HUES64 (cell line): ENCODE results near the gene KPNA6.
"Not testable (repeated sequence)": the region's sequence is repeated elsewhere in the genome, so short reads cannot be mapped to it uniquely, and the experiment has no call there.

Experiments used
- H3K27ac ChIP-seq: 2 replicates; pipeline ENCODE4 v1.7.0; 2013; ENCODE audit warnings: low read depth, low read length, inconsistent platforms
- H3K27me3 ChIP-seq: 2 replicates; pipeline ENCODE4 v1.6.1; 2013; ENCODE audit warnings: mild to moderate bottlenecking, low read length; ENCODE audit not compliant: insufficient read depth
- H3K36me3 ChIP-seq: 2 replicates; pipeline ENCODE4 v1.6.1; 2013; ENCODE audit warnings: mild to moderate bottlenecking, low read length; ENCODE audit not compliant: insufficient read depth
- H3K4me1 ChIP-seq: 2 replicates; pipeline ENCODE4 v1.6.1; 2013; ENCODE audit warnings: mild to moderate bottlenecking, low read length, moderate library complexity; ENCODE audit not compliant: insufficient read depth
- H3K4me3 ChIP-seq: 2 replicates; pipeline ENCODE4 v1.5.1; 2013; ENCODE audit warnings: mild to moderate bottlenecking, low read length, moderate library complexity
- H3K9ac ChIP-seq: 2 replicates; pipeline ENCODE4 v1.6.1; 2013; ENCODE audit warnings: mild to moderate bottlenecking, low read depth, low read length
- H3K9me3 ChIP-seq: 2 replicates; pipeline ENCODE4 v1.6.1; 2013; ENCODE audit warnings: low read depth, low read length; ENCODE audit not compliant: insufficient read depth
- WGBS: fragments of 150-250, 120-280 bp; methylation state at CpG from one replicate; pipeline ENCODE4 v1.1.7; 2013; ENCODE audit warnings: missing lambda C conversion rate; 5-methylcytosine and 5-hydroxymethylcytosine counted together

The KPNA6 gene

DNA sequence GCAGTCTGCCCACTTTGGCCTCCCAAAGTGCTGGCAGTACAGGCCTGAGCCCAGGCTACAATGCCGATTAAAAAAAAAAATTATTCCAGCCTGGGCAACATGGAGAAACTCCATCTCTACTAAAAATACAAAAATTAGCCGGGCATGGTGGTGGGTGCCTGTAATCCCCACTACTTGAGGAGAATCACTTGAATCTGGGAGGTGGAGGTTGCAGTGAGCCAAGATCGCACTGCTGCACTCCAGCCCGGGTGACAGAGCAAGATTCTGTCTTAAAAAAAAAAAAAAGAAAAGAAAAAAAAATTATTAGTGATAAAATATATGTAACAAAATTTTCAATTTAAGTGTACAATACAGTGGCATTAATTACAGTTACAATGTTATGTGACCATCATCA is 35.4 kb downstream of the KPNA6 start:
- WGBS = 100% methylated on average over 3 of the region's 4 CpGs
- H3K36me3 ChIP-seq, H3K27me3 ChIP-seq, H3K9ac ChIP-seq, H3K27ac ChIP-seq, H3K9me3 ChIP-seq, H3K4me3 ChIP-seq, H3K4me1 ChIP-seq: not testable (repeated sequence)

DNA sequence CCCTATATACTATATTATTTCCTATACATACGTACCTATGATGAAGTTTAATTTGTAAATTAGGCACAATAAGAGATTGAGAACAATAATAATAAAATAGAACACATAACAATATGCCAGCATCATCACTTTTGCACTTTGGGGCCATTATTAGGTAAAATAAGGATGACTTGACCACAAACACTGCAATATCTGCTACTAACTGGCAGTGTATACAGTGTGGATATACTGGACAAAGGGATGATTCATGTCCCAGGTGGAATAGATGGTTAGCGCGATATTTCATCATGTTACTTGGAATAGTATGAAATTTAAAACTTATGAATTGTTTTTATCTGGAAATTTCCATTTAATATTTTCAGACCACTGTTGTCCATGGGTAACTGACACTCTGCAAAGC is 36.2 kb downstream of the KPNA6 start:
- H3K36me3 ChIP-seq = no peaks in the 10 kb centered on the region
- 100% methylated on average over 2 of the region's 3 CpGs for WGBS
- no peak overlapping the region for H3K4me3 ChIP-seq

DNA sequence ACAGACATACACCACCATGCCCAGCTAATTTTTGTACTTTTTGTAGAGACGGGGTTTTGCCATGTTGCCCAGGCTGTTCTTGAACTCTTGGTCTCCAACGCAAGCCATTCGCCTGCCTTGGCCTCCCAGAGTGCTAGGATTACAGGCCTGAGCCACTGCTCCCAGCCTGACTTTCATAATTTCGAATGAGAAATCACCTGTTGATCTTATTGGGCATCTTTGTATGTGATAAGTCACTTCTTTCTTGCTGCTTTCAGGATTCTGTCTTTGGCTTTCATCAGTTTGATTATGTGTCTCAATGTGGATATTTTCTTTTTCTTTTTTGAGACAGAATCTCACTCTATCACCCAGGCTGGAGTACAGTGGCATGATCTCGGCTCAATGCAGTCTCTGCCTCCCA is 39.9 kb downstream of the KPNA6 start:
- 96% methylated on average over 5 of the region's 5 CpGs for WGBS

More for the DNA sequence above, 36.2 kb downstream of the KPNA6 start:
- H3K4me1 ChIP-seq = no peaks in the 10 kb centered on the region; the same call in 1 of the 2 replicates
- H3K9ac ChIP-seq = no peak overlapping the region
- no peaks in the 10 kb centered on the region for H3K9me3 ChIP-seq
- no peak overlapping the region for H3K27ac ChIP-seq
- no peaks in the 10 kb centered on the region for H3K27me3 ChIP-seq

DNA sequence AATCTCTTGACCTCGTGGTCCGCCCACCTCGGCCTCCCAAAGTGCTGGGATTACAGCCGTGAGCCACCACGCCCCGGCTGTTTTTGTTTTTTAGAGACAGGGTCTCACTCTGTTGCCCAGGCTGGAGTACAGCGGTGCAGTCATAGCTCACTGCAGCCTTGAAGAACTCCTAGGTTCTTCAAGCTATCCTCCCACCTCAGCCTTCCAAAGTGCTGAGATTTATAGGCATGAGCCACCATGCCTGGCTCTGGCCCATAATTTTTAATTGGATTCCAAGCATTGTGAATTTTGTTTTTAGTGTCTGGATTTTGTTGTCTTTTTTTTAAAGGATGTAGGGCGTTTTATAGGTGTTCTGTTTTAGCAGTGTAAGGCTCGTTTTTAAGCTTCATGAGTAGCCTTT is 43.0 kb downstream of the KPNA6 start:
- Histone ChIP-seq H3K4me1 (no peaks in the 10 kb centered on the region; the same call in 1 of the 2 replicates), H3K9me3 (no peaks in the 10 kb centered on the region), H3K27me3 (no peaks in the 10 kb centered on the region), H3K9ac (0 out of 2 replicates have a peak overlapping the region, but pooled peaks have one; percentile 3), H3K36me3 (no peaks in the 10 kb centered on the region), H3K27ac (no peak overlapping the region), H3K4me3 (no peak overlapping the region)
- WGBS = 91% methylated on average over 9 of the region's 9 CpGs

More for the DNA sequence above, 39.9 kb downstream of the KPNA6 start:
- H3K4me1 ChIP-seq, H3K27ac ChIP-seq, H3K27me3 ChIP-seq, H3K9ac ChIP-seq, H3K9me3 ChIP-seq, H3K4me3 ChIP-seq, H3K36me3 ChIP-seq: not testable (repeated sequence)

DNA sequence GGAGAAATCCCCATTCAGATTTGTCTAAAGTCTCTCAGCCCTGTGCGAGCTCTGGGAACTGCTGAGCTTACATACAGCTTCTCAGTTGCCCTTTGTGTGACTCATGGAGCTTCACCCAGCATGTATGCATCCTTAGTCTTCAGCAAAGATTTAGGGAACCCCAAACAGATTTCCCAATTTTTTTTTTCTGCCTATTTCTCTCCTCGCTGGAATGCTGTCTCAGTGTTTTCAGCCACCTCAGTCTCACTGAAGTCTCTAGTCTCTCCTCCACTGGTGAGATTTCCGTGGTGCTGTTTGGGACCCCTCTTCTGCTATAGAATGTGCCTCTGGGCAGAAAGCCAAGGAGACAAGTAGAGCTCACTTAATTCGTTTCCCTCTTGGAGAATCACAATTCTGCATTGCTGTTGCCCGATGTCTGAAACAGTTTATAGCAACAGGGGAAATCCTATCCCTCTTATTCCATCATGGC is 43.5 kb downstream of the KPNA6 start:
- Histone ChIP-seq H3K9me3 (no peaks in the 10 kb centered on the region), H3K27ac (no peak overlapping the region), H3K27me3 (no peaks in the 10 kb centered on the region), H3K36me3 (peaks cover 4% of the 10 kb centered on the region), H3K4me3 (no peak overlapping the region), H3K4me1 (no peaks in the 10 kb centered on the region; the same call in 1 of the 2 replicates), H3K9ac (0 out of 2 replicates have a peak overlapping the region, but pooled peaks have one; percentile 3)
- WGBS = 87% methylated on average over 5 of the region's 5 CpGs

DNA sequence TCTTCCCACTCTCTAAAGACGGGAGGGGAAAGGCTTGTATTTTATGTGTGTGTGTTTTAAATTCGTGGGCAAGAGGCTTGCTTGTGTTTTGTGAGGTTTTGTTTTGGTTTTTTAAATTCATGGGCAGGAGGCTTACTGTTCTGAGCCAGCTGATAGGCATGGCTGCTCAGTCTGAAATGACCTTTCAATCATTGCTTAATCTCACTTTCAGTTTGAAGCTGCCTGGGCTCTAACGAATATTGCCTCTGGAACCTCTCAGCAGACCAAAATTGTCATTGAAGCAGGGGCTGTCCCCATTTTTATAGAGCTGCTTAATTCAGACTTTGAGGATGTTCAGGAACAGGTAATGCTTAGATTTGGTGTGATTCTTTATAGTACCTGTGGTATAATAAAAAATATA is 51.3 kb downstream of the KPNA6 start:
- Histone ChIP-seq H3K4me3 (no peak overlapping the region), H3K9me3 (no peaks in the 10 kb centered on the region), H3K4me1 (no peaks in the 10 kb centered on the region), H3K27me3 (no peaks in the 10 kb centered on the region), H3K27ac (no peak overlapping the region), H3K9ac (no peak overlapping the region), H3K36me3 (peaks cover 77% of the 10 kb centered on the region)
- 93% methylated on average over 3 of the region's 3 CpGs for WGBS

DNA sequence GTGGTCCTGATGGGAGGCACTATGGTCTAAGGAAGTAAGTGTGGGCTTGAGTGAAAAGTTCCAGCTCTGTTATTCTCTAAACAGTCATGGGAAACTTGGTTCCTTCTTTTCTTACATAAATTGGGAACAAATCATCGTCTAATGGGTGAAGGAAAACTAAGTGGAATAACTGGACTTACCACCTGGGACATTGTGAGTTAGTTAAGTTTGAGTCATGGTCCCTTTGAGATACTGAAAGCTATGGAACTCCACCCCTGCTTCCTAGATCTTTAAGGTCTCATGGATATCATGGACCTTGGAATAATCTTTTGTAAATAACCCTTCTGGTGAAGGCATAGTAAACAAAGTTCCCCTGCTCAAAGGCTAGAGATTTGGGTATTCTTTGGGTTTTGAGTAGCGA is 55.5 kb downstream of the KPNA6 start:
- WGBS = 100% methylated on average over 2 of the region's 2 CpGs
- H3K9ac ChIP-seq = no peak overlapping the region
- H3K4me3 ChIP-seq = no peak overlapping the region
- H3K27me3 ChIP-seq = no peaks in the 10 kb centered on the region
- H3K4me1 ChIP-seq = no peaks in the 10 kb centered on the region
- H3K27ac ChIP-seq = no peak overlapping the region
- no peaks in the 10 kb centered on the region for H3K9me3 ChIP-seq
- H3K36me3 ChIP-seq = peaks cover 84% of the 10 kb centered on the region

DNA sequence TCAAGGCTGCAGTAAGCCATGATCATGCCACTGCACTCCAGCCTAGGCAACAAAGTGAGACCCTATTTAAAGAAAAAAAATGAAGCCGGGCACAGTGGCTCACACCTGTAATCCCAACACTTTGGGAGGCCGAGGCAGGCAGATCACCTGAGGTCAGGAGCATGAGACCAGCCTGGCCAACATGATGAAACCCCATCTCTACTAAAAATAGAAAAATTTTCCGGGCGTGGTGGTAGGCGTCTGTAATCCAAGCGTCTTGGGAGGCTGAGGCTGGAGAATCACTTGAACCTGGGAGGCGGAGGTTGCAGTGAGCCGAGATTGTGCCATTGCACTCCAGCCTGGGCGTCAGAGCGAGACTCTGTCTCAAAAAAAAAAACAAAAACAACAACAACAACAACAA is 57.8 kb downstream of the KPNA6 start:
- H3K9ac ChIP-seq, H3K9me3 ChIP-seq, H3K4me1 ChIP-seq, H3K27ac ChIP-seq, H3K4me3 ChIP-seq, H3K27me3 ChIP-seq: not testable (repeated sequence)
- H3K36me3 ChIP-seq = peaks cover 82% of the 10 kb centered on the region
- 95% methylated on average over 10 of the region's 10 CpGs for WGBS

DNA sequence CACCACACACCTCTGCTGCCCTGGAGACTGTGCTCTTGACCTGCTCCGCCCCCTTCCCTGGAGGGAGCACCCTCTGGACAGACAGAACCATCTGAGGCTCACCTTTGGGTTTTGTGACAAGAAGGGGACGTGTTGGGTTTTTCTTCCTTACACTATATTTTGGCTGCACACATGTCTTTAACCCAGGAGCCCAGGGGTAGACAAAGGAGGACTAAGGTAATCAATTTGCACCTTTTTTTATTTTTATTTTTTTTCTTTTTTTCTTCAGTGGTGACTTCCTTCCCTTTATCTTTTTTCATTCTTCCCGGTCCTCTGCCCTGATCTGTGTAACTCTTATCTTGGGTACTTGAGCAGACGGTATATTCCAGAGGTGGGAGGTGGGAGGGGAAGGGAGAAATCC is 63.1 kb downstream of the KPNA6 start:
- 90% methylated on average over 3 of the region's 4 CpGs for WGBS

DNA sequence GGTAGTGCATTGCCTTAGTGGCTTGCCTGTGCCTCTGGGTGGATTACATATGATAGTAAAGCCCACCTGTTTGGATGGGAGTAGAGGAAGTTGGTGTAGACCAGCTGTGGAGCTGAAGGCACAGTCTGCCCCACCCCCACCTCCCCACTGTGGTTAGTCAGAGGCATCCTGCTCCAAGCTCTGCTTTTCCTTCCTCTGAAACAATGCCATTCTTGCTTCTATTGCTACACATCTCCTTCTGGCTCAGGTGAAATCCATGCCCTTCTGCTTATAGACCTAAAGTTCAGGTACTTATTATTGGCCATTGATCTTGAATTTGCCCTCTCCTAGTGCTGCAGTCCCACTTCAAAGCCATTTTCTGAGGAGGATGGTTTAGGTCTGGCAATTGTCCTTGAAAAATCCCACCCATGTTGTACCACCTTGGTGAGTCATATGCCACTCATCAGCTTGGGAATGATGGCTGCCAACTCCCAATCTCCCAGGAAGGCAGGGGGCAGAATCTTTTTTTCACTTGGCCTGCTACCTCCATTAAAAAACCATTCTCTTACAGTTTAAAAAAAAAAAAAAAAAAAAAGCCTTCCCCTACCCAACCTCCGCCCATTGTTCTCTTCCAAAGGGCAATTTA is 64.9 kb downstream of the KPNA6 start:
- WGBS = 89% methylated on average over 1 of the region's 1 CpG
- H3K27ac ChIP-seq = no peak overlapping the region
- H3K9ac ChIP-seq = no peak overlapping the region
- peaks cover 2% of the 10 kb centered on the region; the same call in 1 of the 2 replicates for H3K4me1 ChIP-seq
- no peak overlapping the region for H3K4me3 ChIP-seq
- no peaks in the 10 kb centered on the region for H3K27me3 ChIP-seq
- peaks cover 74% of the 10 kb centered on the region for H3K36me3 ChIP-seq
- no peaks in the 10 kb centered on the region for H3K9me3 ChIP-seq

More for the DNA sequence above, 63.1 kb downstream of the KPNA6 start:
- Histone ChIP-seq H3K9ac (no peak overlapping the region), H3K27ac (no peak overlapping the region), H3K4me1 (no peaks in the 10 kb centered on the region), H3K9me3 (no peaks in the 10 kb centered on the region), H3K4me3 (no peak overlapping the region), H3K27me3 (no peaks in the 10 kb centered on the region), H3K36me3 (peaks cover 83% of the 10 kb centered on the region)

DNA sequence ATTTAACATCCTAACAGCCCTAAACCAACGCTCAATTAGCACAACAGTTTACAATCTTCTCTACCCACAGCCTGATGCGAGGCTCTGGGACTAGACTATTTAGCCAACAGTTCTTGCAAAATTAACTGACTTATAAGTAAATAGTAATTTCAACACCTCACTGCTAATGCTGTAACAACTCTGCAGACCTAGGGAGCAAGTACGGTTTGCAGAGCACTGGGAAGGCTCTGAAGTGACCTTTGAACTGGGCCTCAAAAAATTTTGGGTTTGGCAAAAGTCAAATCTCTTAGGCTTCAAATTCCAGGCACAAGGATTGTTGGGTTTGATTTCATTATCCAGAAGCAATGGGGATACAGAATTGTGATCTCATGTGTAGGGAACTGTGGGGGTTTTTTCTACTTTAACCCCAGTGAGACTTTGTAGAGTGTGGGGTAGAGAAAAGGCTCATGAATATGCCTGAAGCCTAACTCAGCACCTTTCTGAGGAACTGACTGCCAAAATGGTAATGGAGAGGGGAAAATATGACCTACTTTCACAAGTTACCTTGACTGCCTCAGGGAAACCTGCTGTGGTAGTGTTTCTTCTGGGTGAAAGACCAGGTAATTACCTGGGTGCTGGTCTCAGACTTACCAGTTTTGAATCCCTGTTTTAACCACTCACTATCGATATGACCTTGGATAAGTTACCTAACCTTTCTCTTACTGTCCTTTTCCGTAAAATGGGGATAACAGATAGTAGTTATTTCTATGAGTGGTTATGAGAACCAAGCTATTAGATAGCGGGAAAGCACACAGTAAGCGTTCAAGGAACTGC is 70.7 kb downstream of the KPNA6 start:
- Histone ChIP-seq H3K4me3 (peak overlapping the region; percentile 85), H3K27ac (peak overlapping the region; percentile 91), H3K9ac (peak overlapping the region; percentile 90), H3K27me3 (no peaks in the 10 kb centered on the region), H3K4me1 (peaks cover 25% of the 10 kb centered on the region), H3K36me3 (peaks cover 43% of the 10 kb centered on the region), H3K9me3 (no peaks in the 10 kb centered on the region)
- WGBS = 79% methylated on average over 7 of the region's 7 CpGs
